Endothelial cell of umbilical vein (primary cell): ENCODE data around the gene DPEP2. TPM values are rescaled to one million over a fixed set of nuclear protein-coding genes. Genes with fewer than 3 reads are reported as not detected.

Experiments used
- BruUV-seq: library from RNA; stranded (reverse); fragments of 400-500 nt; replicated peaks from 2 replicates; lab custom pipeline; 2021; lab: Mats Ljungman, UMichigan
- CTCF ChIA-PET: fragments of 300-600, 350-600 bp; sonication (Branson Sonifier 250); formaldehyde crosslinking; loops from one replicate; lab custom pipeline; 2021; ENCODE audit warnings: antibody characterized with exemption, inconsistent platforms; lab: Charles Lee
- POLR2A ChIA-PET: fragments of 300-600, 350-600 bp; sonication (Branson Sonifier 250); formaldehyde crosslinking; loops from one replicate; lab custom pipeline; 2021; ENCODE audit warnings: antibody characterized with exemption, inconsistent platforms; lab: Charles Lee
- DNase-seq: peaks from one replicate; pipeline ENCODE4 v3.0.0-alpha.2; 2011; ENCODE audit warnings: low read depth, low spot score
- FAIRE-seq: peaks from 2 replicates; lab custom pipeline; 2011; peaks lifted over from hg19 to GRCh38; lab: Jason Lieb, UNC
- H2AFZ ChIP-seq: 2 replicates; pipeline ENCODE4 v1.6.0; 2012; ENCODE audit warnings: low read depth, low read length, control low read depth, inconsistent platforms
- H3K27ac ChIP-seq: 2 replicates; pipeline ENCODE4 v1.5.1; 2011; ENCODE audit warnings: low read depth, mild to moderate bottlenecking, control low read depth, low read length, moderate library complexity; ENCODE audit not compliant: insufficient read depth
- H3K27me3 ChIP-seq, 2 experiments: 2 replicates each; pipeline versions ENCODE4 v1.6.0 to v1.6.1; 2011; ENCODE audit warnings: low read length in 2 of 2, mixed read lengths in 1 of 2; ENCODE audit not compliant: control insufficient read depth in 2 of 2, insufficient read depth in 2 of 2
- H3K36me3 ChIP-seq, 2 experiments: 2 replicates in 1 of 2; 3 replicates in 1 of 2; pipeline ENCODE4 v1.5.1; 2011; ENCODE audit warnings: low read length in 2 of 2, mild to moderate bottlenecking in 1 of 2, moderate library complexity in 1 of 2; ENCODE audit not compliant: control insufficient read depth in 2 of 2, insufficient read depth in 2 of 2; ENCODE audit errors: extremely low read depth in 1 of 2
- H3K4me1 ChIP-seq: 3 replicates; pipeline ENCODE4 v1.5.1; 2011; ENCODE audit warnings: mild to moderate bottlenecking, low read length; ENCODE audit not compliant: control insufficient read depth, insufficient read depth; ENCODE audit errors: extremely low read depth
- H3K4me2 ChIP-seq: 2 replicates; pipeline ENCODE4 v1.6.1; 2011; ENCODE audit warnings: low read length, control low read depth, mixed read lengths; ENCODE audit not compliant: insufficient read depth
- H3K4me3 ChIP-seq, 3 experiments: fragments of 200-600 bp in 1 of 3; sonication (generic), shearing (Covaris generic) in 1 of 3; replicated peaks in 1 of 3; 2 replicates each; pipeline ENCODE4 v1.5.1; 2011 to 2016; ENCODE audit warnings: control low read depth in 3 of 3, low read length in 3 of 3, mild to moderate bottlenecking in 2 of 3, inconsistent platforms in 1 of 3, low read depth in 1 of 3, moderate library complexity in 1 of 3; ENCODE audit not compliant: insufficient read depth in 1 of 3
- H3K79me2 ChIP-seq: 2 replicates; pipeline ENCODE4 v1.6.0; 2012; ENCODE audit warnings: low read length, inconsistent platforms; ENCODE audit not compliant: control insufficient read depth, insufficient read depth
- H3K9ac ChIP-seq: replicated peaks from 2 replicates; pipeline ENCODE3; 2011; ENCODE audit warnings: low read length, control low read depth; ENCODE audit not compliant: insufficient read depth; ENCODE audit errors: extremely low read depth
- H3K9me1 ChIP-seq: replicated peaks from 3 replicates; pipeline ENCODE4 v1.6.0; 2011; ENCODE audit warnings: mild to moderate bottlenecking, low read length; ENCODE audit not compliant: control insufficient read depth, insufficient read depth; ENCODE audit errors: extremely low read depth
- H3K9me3 ChIP-seq: replicated peaks from 2 replicates; pipeline ENCODE4 v1.5.1; 2012; ENCODE audit warnings: low read length, inconsistent platforms; ENCODE audit not compliant: control insufficient read depth, insufficient read depth
- H4K20me1 ChIP-seq: replicated peaks from 2 replicates; pipeline ENCODE3; 2011; ENCODE audit warnings: mild to moderate bottlenecking, low read length; ENCODE audit not compliant: control insufficient read depth, insufficient read depth; ENCODE audit errors: extremely low read depth
- CTCF ChIP-seq, 2 donors: IDR thresholded peaks; 1 replicate in 1 of 2; 2 replicates in 1 of 2; pipeline ENCODE4 v1.5.1; 2011; ENCODE audit warnings: low read length in 2 of 2, mild to moderate bottlenecking in 2 of 2, moderate library complexity in 2 of 2, control low read depth in 1 of 2, inconsistent platforms in 1 of 2, low read depth in 1 of 2; ENCODE audit not compliant: insufficient read depth in 1 of 2; ENCODE audit errors: extremely low read depth in 1 of 2
- EZH2 ChIP-seq: IDR thresholded peaks from 2 replicates; pipeline ENCODE4 v1.6.1; 2012; ENCODE audit warnings: borderline replicate concordance, low read depth, mild to moderate bottlenecking, moderate library complexity, low read length, inconsistent platforms; ENCODE audit not compliant: severe bottlenecking
- FOS ChIP-seq: IDR thresholded peaks from 2 replicates; pipeline ENCODE4 v1.6.1; 2011; ENCODE audit warnings: mild to moderate bottlenecking, low read length, moderate library complexity, borderline replicate concordance; ENCODE audit not compliant: insufficient read depth
- GATA2 ChIP-seq: IDR thresholded peaks from 2 replicates; pipeline ENCODE4 v1.7.0; 2011; ENCODE audit warnings: low read depth, mild to moderate bottlenecking, moderate library complexity, mixed read lengths, low read length; ENCODE audit not compliant: insufficient read length, insufficient read depth
- JUN ChIP-seq: IDR thresholded peaks from 2 replicates; pipeline ENCODE4 v1.6.1; 2011; ENCODE audit warnings: borderline replicate concordance, low read depth; ENCODE audit not compliant: insufficient read length, insufficient read depth
- MAX ChIP-seq: IDR thresholded peaks from 2 replicates; pipeline ENCODE4 v1.6.1; 2011; ENCODE audit not compliant: insufficient read depth, insufficient read length
- MYC ChIP-seq: IDR thresholded peaks from one replicate; pipeline ENCODE4 v1.6.1; 2011; ENCODE audit warnings: mild to moderate bottlenecking, low read depth, low read length
- POLR2A ChIP-seq: IDR thresholded peaks from 2 replicates; pipeline ENCODE4 v1.6.1; 2012; ENCODE audit warnings: low read depth, mild to moderate bottlenecking, control low read depth, low read length
- POLR2AphosphoS5 ChIP-seq: IDR thresholded peaks from 2 replicates; pipeline ENCODE4 v1.6.1; 2012; ENCODE audit warnings: low read depth, mild to moderate bottlenecking, control low read depth, low read length, moderate library complexity; ENCODE audit not compliant: insufficient read depth
- dilution Hi-C: fragments of 300-500 bp; cut with MboI; formaldehyde crosslinking; loops from one replicate; pipeline ENCODE4 v1.15.0; 2019; ENCODE audit warnings: low sequenced_read_pairs; ENCODE audit not compliant: extremely low pct_ligation_motif_present
- intact Hi-C: fragments of 100-400 bp; cut with micrococcal nuclease; formaldehyde crosslinking; loops from one replicate; pipeline ENCODE4 v1.10.0; 2022
- polyA plus RNA-seq, 4 experiments: library from polyadenylated mRNA; depleted of rRNA in 3 of 4; stranded (reverse) in 3 of 4; unstranded in 1 of 4; fragments of >200 nt; gene quantifications; 2 replicates each; pipeline versions ENCODE4 v1.2.1 to v1.2.3, GENCODE V29; 2011 to 2012; ENCODE audit warnings: missing spikeins in 1 of 4
- total RNA-seq: library from RNA; stranded (reverse); gene quantifications from 2 replicates; pipeline ENCODE4 v1.2.3, GENCODE V29; 2021

DPEP2 gene
- total and polyA plus RNA-seq, 2 donors (not counting 3 experiments of a cell fraction or from before 2014, with no cell fraction given): 0.27 to 1.8 TPM

- dilution Hi-C loops: no loop called here
- POLR2A ChIA-PET: interaction anchor here (0.6 to 0.9 kb wide), 2 partner anchors 17 to 62 kb away, joined by 3 read pairs; no protein-coding TSS in a partner anchor
These were observed 23.6 kb upstream of the DPEP2 start, which contains the start of the genes DDX28 and DUS2 for GRCh38 chr16:68022728-68023537. TSS of gene DDX28 (minus strand) at chr16:68023232. CDS start at chr16:68023202, 30 bp downstream. TSS of gene DUS2 (plus strand) at chr16:68023284. CDS start at chr16:68038024, 14,740 bp downstream.

GRCh38 chr16:68022278-68022727 is 23.0 kb upstream of the DPEP2 start:
- TF ChIP-seq POLR2A (no peak), EZH2 (no peak), POLR2AphosphoS5 (no peak), MYC (no peak), GATA2 (no peak), CTCF (IDR thresholded peaks at IDR 0.05; ENCODE audit: extremely low read depth in 1 of 2, insufficient read depth in 1 of 2, low read depth in 1 of 2, low read length in 2 of 2) (no peak), JUN (no peak), MAX (no peak), FOS (no peak)
- Histone ChIP-seq H3K27ac (peak overlapping the region; percentile 56), H3K4me2 (peak overlapping the region; percentile 69), H4K20me1 (no peaks in the 10 kb centered on the region), H3K9me1 (no peaks in the 10 kb centered on the region), H2AFZ (peak overlapping the region; percentile 75), H3K9ac (peak overlapping the region; percentile 90), H3K36me3 (peaks cover 0 to 2% of the 10 kb centered on the region in 2 experiments), H3K4me1 (peaks cover 14% of the 10 kb centered on the region), H3K79me2 (peaks cover 28% of the 10 kb centered on the region), H3K27me3 (no peaks in the 10 kb centered on the region), H3K9me3 (no peaks in the 10 kb centered on the region), H3K4me3 (peak overlapping the region; percentile 84 to 94 (median 92))
- dilution Hi-C loops: no loop called here
- FAIRE-seq (no peak), DNase-seq (no peak)
- POLR2A ChIA-PET: no interaction called here
- CTCF ChIA-PET: interaction anchor here (0.5 to 2.3 kb wide), 8 partner anchors 14 to 254 kb away, joined by 3 to 13 read pairs (median 4); no protein-coding TSS in a partner anchor
- no TSS peak for BruUV-seq
- intact Hi-C loops: loop anchor here (2.0 kb wide), 1 partner anchor 62 kb away; the partner anchor contains the start of gene NFATC3

More at GRCh38 chr16:68022728-68023537, 23.6 kb upstream of the DPEP2 start, which contains the start of the genes DDX28 and DUS2:
- peak; percentile 95 for DNase-seq
- Histone ChIP-seq H3K27me3 (no peaks in the 10 kb centered on the region), H3K9me3 (no peaks in the 10 kb centered on the region), H3K4me2 (peak within 1 kb of the TSS; percentile 90), H3K79me2 (peaks cover 28% of the 10 kb centered on the region), H2AFZ (peak within 1 kb of the TSS; percentile 75), H3K36me3 (peaks cover 0 to 2% of the 10 kb centered on the region in 2 experiments), H3K27ac (peak within 1 kb of the TSS; percentile 56), H4K20me1 (no peaks in the 10 kb centered on the region), H3K4me1 (peaks cover 14% of the 10 kb centered on the region), H3K9me1 (no peaks in the 10 kb centered on the region), H3K9ac (peak within 1 kb of the TSS; percentile 90), H3K4me3 (peak within 1 kb of the TSS; percentile 84 to 94 (median 92))
- intact Hi-C loops: loop anchor here (1.0 to 2.0 kb wide), 2 partner anchors 30 to 62 kb away; partner anchors contain the start of gene NFATC3
- peak; percentile 73 for FAIRE-seq
- BruUV-seq: TSS peak; percentile 56
- CTCF ChIA-PET: interaction anchor here (0.5 to 2.3 kb wide), 8 partner anchors 11 to 255 kb away, joined by 3 to 13 read pairs (median 6); no protein-coding TSS in a partner anchor
- TF ChIP-seq POLR2AphosphoS5 (peak; percentile 95), MYC (peak; percentile 96), POLR2A (peak; percentile 82), JUN (peak; percentile 32), MAX (peak; percentile 86), FOS (no peak)
